GM12874 (cell line): ENCODE data around the gene CEP72.

Experiments used
- CTCF ChIP-seq: IDR thresholded peaks from 2 replicates; pipeline ENCODE4 v1.5.1; 2011; ENCODE audit warnings: low read depth, mild to moderate bottlenecking, control low read depth, low read length, moderate library complexity; ENCODE audit not compliant: insufficient read depth

CEP72 gene

GRCh38 chr5:591746-592145, 20.4 kb upstream of the CEP72 start:
- no peak for TF ChIP-seq CTCF

- TF ChIP-seq CTCF, result no peak
Measured at GRCh38 chr5:592158-592557, 20.0 kb upstream of the CEP72 start.

- no peak for TF ChIP-seq CTCF
Measured at GRCh38 chr5:593511-593910, 18.6 kb upstream of the CEP72 start.

GRCh38 chr5:594226-594860, 17.8 kb upstream of the CEP72 start:
- no peak for TF ChIP-seq CTCF

- no peak for TF ChIP-seq CTCF
Measured at GRCh38 chr5:595285-595875, 16.8 kb upstream of the CEP72 start.

GRCh38 chr5:597871-598563, 14.1 kb upstream of the CEP72 start:
- no peak for TF ChIP-seq CTCF

- TF ChIP-seq CTCF, result no peak
Measured at GRCh38 chr5:598564-598890, 13.6 kb upstream of the CEP72 start.
